H1 (cell line): Measurements from ENCODE around the gene DCXR. TPM values are rescaled to one million over a fixed set of nuclear protein-coding genes. Genes with fewer than 3 reads are reported as not detected.

Experiments used
- CTCF ChIA-PET: fragments of 300-600 bp; sonication (Branson Sonifier 250); formaldehyde crosslinking; loops from one replicate; lab custom pipeline; 2021; ENCODE audit not compliant: partially characterized antibody; lab: Charles Lee
- POLR2A ChIA-PET: fragments of 300-600 bp; sonication (Branson Sonifier 250); formaldehyde crosslinking; loops from one replicate; lab custom pipeline; 2021; ENCODE audit warnings: inconsistent platforms; ENCODE audit not compliant: partially characterized antibody; lab: Charles Lee
- DNase-seq, 2 experiments: peaks; one replicate each; pipeline versions ENCODE4 v3.0.0 to v3.0.0-alpha.2; 2010 to 2022; ENCODE audit warnings: low spot score in 2 of 2, low read depth in 1 of 2, mixed read lengths in 1 of 2
- FAIRE-seq: peaks from 2 replicates; lab custom pipeline; 2011; peaks lifted over from hg19 to GRCh38; lab: Jason Lieb, UNC
- H2AFZ ChIP-seq: 2 replicates; pipeline ENCODE4 v1.8.1; 2012; ENCODE audit warnings: low read length, inconsistent platforms
- H2AK5ac ChIP-seq: 2 replicates; pipeline ENCODE4 v1.6.1; 2013; ENCODE audit warnings: low read depth, low read length
- H2BK120ac ChIP-seq: replicated peaks from 2 replicates; pipeline ENCODE3; 2013; ENCODE audit warnings: low read depth, low read length, inconsistent platforms
- H2BK12ac ChIP-seq: 2 replicates; pipeline ENCODE4 v1.6.1; 2013; ENCODE audit warnings: low read depth, low read length
- H2BK15ac ChIP-seq: 2 replicates; pipeline ENCODE4 v1.6.1; 2013; ENCODE audit warnings: low read length
- H2BK20ac ChIP-seq: 2 replicates; pipeline ENCODE4 v1.6.1; 2013; ENCODE audit warnings: low read length
- H2BK5ac ChIP-seq: 2 replicates; pipeline ENCODE4 v1.6.1; 2013; ENCODE audit warnings: low read depth, low read length
- H3K14ac ChIP-seq: 2 replicates; pipeline ENCODE4 v1.6.1; 2013; ENCODE audit warnings: inconsistent platforms; ENCODE audit not compliant: insufficient read length
- H3K18ac ChIP-seq: 2 replicates; pipeline ENCODE4 v1.6.1; 2013; ENCODE audit warnings: low read length; ENCODE audit errors: extremely low read depth
- H3K23ac ChIP-seq: 2 replicates; pipeline ENCODE4 v1.6.1; 2013; ENCODE audit warnings: inconsistent platforms; ENCODE audit not compliant: insufficient read length
- H3K23me2 ChIP-seq: 2 replicates; pipeline ENCODE4 v1.6.1; 2013; ENCODE audit warnings: low read depth, low read length
- H3K27ac ChIP-seq: 2 replicates; pipeline ENCODE4 v1.6.1; 2011; ENCODE audit warnings: low read depth, low read length, inconsistent platforms
- H3K27me3 ChIP-seq, 4 experiments: replicated peaks in 1 of 4; 1 replicate in 1 of 4; 2 replicates in 3 of 4; pipeline versions ENCODE4 v1.6.1 to v1.8.1; 2011 to 2013; ENCODE audit warnings: low read length in 3 of 4, mild to moderate bottlenecking in 3 of 4, inconsistent platforms in 2 of 4, mixed read lengths in 2 of 4, moderate library complexity in 1 of 4; ENCODE audit not compliant: control insufficient read depth in 3 of 4, insufficient read depth in 3 of 4; ENCODE audit errors: extremely low read depth in 1 of 4
- H3K36me3 ChIP-seq, 4 experiments: 2 replicates each; pipeline versions ENCODE4 v1.6.1 to v1.8.1; 2011 to 2013; ENCODE audit warnings: mild to moderate bottlenecking in 4 of 4, low read length in 3 of 4, moderate library complexity in 2 of 4, control low read depth in 1 of 4, inconsistent platforms in 1 of 4; ENCODE audit not compliant: insufficient read depth in 4 of 4, control insufficient read depth in 2 of 4
- H3K4ac ChIP-seq: replicated peaks from 2 replicates; pipeline ENCODE3; 2013; ENCODE audit warnings: low read length, low read depth, mixed read lengths, inconsistent platforms; ENCODE audit not compliant: insufficient read length
- H3K4me1 ChIP-seq, 4 experiments: replicated peaks in 1 of 4; 1 replicate in 1 of 4; 2 replicates in 3 of 4; pipeline versions ENCODE4 v1.6.1 to v1.8.1; 2011 to 2013; ENCODE audit warnings: low read length in 3 of 4, inconsistent platforms in 2 of 4, mixed read lengths in 1 of 4; ENCODE audit not compliant: insufficient read depth in 4 of 4, control insufficient read depth in 3 of 4
- H3K4me2 ChIP-seq, 2 experiments: 2 replicates each; pipeline versions ENCODE4 v1.6.1 to v1.8.1; 2011 to 2013; ENCODE audit warnings: low read depth in 2 of 2, low read length in 2 of 2, control low read depth in 1 of 2, inconsistent platforms in 1 of 2, mild to moderate bottlenecking in 1 of 2; ENCODE audit not compliant: insufficient read depth in 1 of 2
- H3K4me3 ChIP-seq, 4 experiments: fragments of 200-600, 300-600 bp in 1 of 4; sonication (generic), shearing (Covaris generic), sonication (Bioruptor Twin) in 1 of 4; 2 replicates each; pipeline versions ENCODE4 v1.5.1 to v1.8.1; 2011 to 2016; ENCODE audit warnings: low read length in 4 of 4, low read depth in 3 of 4, control low read depth in 2 of 4, inconsistent platforms in 2 of 4, mild to moderate bottlenecking in 2 of 4, mixed read lengths in 1 of 4, moderate library complexity in 1 of 4; ENCODE audit not compliant: insufficient read depth in 2 of 4; ENCODE audit errors: extremely low read depth in 1 of 4
- H3K56ac ChIP-seq: replicated peaks from 2 replicates; pipeline ENCODE3; 2013; ENCODE audit warnings: low read depth, mild to moderate bottlenecking, mixed read lengths, low read length, inconsistent platforms; ENCODE audit not compliant: insufficient read length
- H3K79me1 ChIP-seq: 2 replicates; pipeline ENCODE4 v1.6.1; 2013; ENCODE audit warnings: low read depth, low read length, control low read depth
- H3K79me2 ChIP-seq, 2 experiments: 2 replicates each; pipeline versions ENCODE4 v1.6.1 to v1.8.1; 2012 to 2013; ENCODE audit warnings: low read length in 2 of 2, mild to moderate bottlenecking in 2 of 2, inconsistent platforms in 1 of 2; ENCODE audit not compliant: insufficient read depth in 2 of 2, control insufficient read depth in 1 of 2
- H3K9ac ChIP-seq, 4 experiments: replicated peaks in 1 of 4; 1 replicate in 1 of 4; 2 replicates in 3 of 4; pipeline versions ENCODE4 v1.6.1 to v1.8.1; 2011 to 2013; ENCODE audit warnings: low read depth in 3 of 4, low read length in 3 of 4, control low read depth in 2 of 4, mild to moderate bottlenecking in 2 of 4, moderate library complexity in 2 of 4, inconsistent platforms in 1 of 4; ENCODE audit errors: extremely low read depth in 1 of 4
- H3K9me3 ChIP-seq, 2 experiments: 2 replicates each; pipeline versions ENCODE4 v1.6.1 to v1.8.1; 2012 to 2013; ENCODE audit warnings: mild to moderate bottlenecking in 2 of 2, moderate library complexity in 2 of 2, control low read depth in 1 of 2, inconsistent platforms in 1 of 2, low read depth in 1 of 2, low read length in 1 of 2, mixed read lengths in 1 of 2; ENCODE audit not compliant: insufficient read depth in 2 of 2
- H4K20me1 ChIP-seq, 2 experiments: replicated peaks in 1 of 2; 2 replicates each; pipeline versions ENCODE3 to v1.8.1; 2011 to 2013; ENCODE audit warnings: inconsistent platforms in 2 of 2, low read length in 2 of 2, mild to moderate bottlenecking in 1 of 2; ENCODE audit not compliant: insufficient read depth in 2 of 2, control insufficient read depth in 1 of 2
- H4K5ac ChIP-seq: 2 replicates; pipeline ENCODE4 v1.6.1; 2013; ENCODE audit warnings: low read length, low read depth, mixed read lengths, inconsistent platforms; ENCODE audit not compliant: insufficient read length
- H4K8ac ChIP-seq: 2 replicates; pipeline ENCODE4 v1.8.0; 2013; ENCODE audit warnings: mild to moderate bottlenecking, moderate library complexity, low read length, inconsistent platforms; ENCODE audit not compliant: insufficient read depth; ENCODE audit errors: extremely low read depth
- H4K91ac ChIP-seq: replicated peaks from 2 replicates; pipeline ENCODE3; 2013; ENCODE audit warnings: low read length, mixed read lengths, inconsistent platforms; ENCODE audit not compliant: insufficient read length
- BCL11A ChIP-seq, 2 experiments: IDR thresholded peaks; one replicate each; pipeline ENCODE4 v1.6.1; 2011; ENCODE audit warnings: low read depth in 2 of 2, low read length in 2 of 2, mild to moderate bottlenecking in 2 of 2
- HDAC6 ChIP-seq: IDR thresholded peaks from one replicate; pipeline ENCODE4 v1.7.1; 2012; ENCODE audit warnings: low read depth, mild to moderate bottlenecking, inconsistent platforms, low read length, moderate library complexity
- JUND ChIP-seq: IDR thresholded peaks from 2 replicates; pipeline ENCODE4 v1.6.1; 2011; ENCODE audit warnings: mild to moderate bottlenecking, improper control_type of control experiment, low read length
- SUZ12 ChIP-seq: fragments of 200-600 bp; sonication (generic); IDR thresholded peaks from 2 replicates; pipeline ENCODE4 v1.6.1; 2012; ENCODE audit warnings: mild to moderate bottlenecking, inconsistent platforms, low read length, moderate library complexity, mixed read lengths
- TBP ChIP-seq: IDR thresholded peaks from 2 replicates; pipeline ENCODE4 v1.6.1; 2011; ENCODE audit warnings: low read depth, low read length, improper control_type of control experiment
- WGBS, 2 experiments: shearing (Covaris generic) in 1 of 2; methylation state at CpG; one replicate each; pipeline versions ENCODE4 v1.1.6 to v1.1.7; 2013 to 2015; ENCODE audit warnings: low lambda C conversion rate in 2 of 2, mixed read lengths in 2 of 2, inconsistent platforms in 1 of 2, low coverage in 1 of 2, missing lambda C conversion rate in 1 of 2; ENCODE audit not compliant: insufficient replicate concordance in 2 of 2, insufficient coverage in 1 of 2, insufficient read length in 1 of 2; ENCODE audit errors: extremely low coverage in 1 of 2, missing lambda C conversion rate in 1 of 2; 5-methylcytosine and 5-hydroxymethylcytosine counted together
- polyA plus RNA-seq, 7 experiments: library from polyadenylated mRNA; depleted of rRNA in 3 of 7; stranded (reverse) in 5 of 7; unstranded in 2 of 7; fragments of >200 nt in 5 of 7; fragments of 200-250 nt in 2 of 7; gene quantifications; 1 replicate in 5 of 7; 2 replicates in 1 of 7; 4 replicates in 1 of 7; pipeline versions ENCODE4 v1.2.1 to v1.2.3, GENCODE V29; 2011 to 2013; ENCODE audit warnings: missing spikeins in 2 of 7, mixed read lengths in 2 of 7
- total RNA-seq: library from RNA; stranded (reverse); fragmentation: NEBNext Ultra II Directional; extraction: Animal tissue kit (Norgen Biotek cat#: 25700); gene quantifications from 2 replicates; pipeline ENCODE4 v1.2.1, GENCODE V29; 2021

DCXR gene
- total and polyA plus RNA-seq, 2 of the 8 experiments (the other 6 are each of a cell fraction or from before 2014, with no cell fraction given) = 96.3 to 212 TPM

- Histone ChIP-seq H3K18ac (no peak overlapping the region), H3K4me2 (no peak overlapping the region), H4K91ac (no peak overlapping the region), H3K27ac (no peak overlapping the region), H3K23me2 (no peaks in the 10 kb centered on the region), H3K14ac (no peak overlapping the region), H2BK20ac (no peak overlapping the region), H2BK12ac (no peak overlapping the region), H4K20me1 (peaks cover 5 to 7% of the 10 kb centered on the region in 2 experiments), H3K36me3 (no peaks in the 10 kb centered on the region; a peak in 2 of 8 replicates), H3K79me2 (no peaks in the 10 kb centered on the region), H3K4me3 (no peak overlapping the region), H3K4ac (no peak overlapping the region), H3K79me1 (no peaks in the 10 kb centered on the region; the same call in 1 of the 2 replicates), H2BK15ac (no peak overlapping the region), H2BK5ac (no peak overlapping the region; the same call in 1 of the 2 replicates), H3K9ac (no peak overlapping the region), H2AK5ac (no peak overlapping the region), H3K4me1 (0 out of 7 replicates have a peak, but pooled peaks cover 0 to 1% (median 0%) of the 10 kb centered on the region in 4 experiments), H3K23ac (no peak overlapping the region), H2AFZ (no peak overlapping the region), H3K9me3 (no peaks in the 10 kb centered on the region), H3K27me3 (no peaks in the 10 kb centered on the region), H4K5ac (no peak overlapping the region), H3K56ac (no peak overlapping the region), H2BK120ac (no peak overlapping the region), H4K8ac (peak overlapping the region; percentile 17)
- WGBS, 2 experiments = 91% methylated on average over 18 of the region's 19 CpGs; no CpG with 5 or more reads in 1 of the 2 experiments
- CTCF ChIA-PET = interaction anchor here (1.2 to 1.4 kb wide), 2 partner anchors 9 to 16 kb away, joined by 5 to 7 read pairs; no protein-coding TSS in a partner anchor
- POLR2A ChIA-PET = interaction anchor here (1.0 kb wide), 1 partner anchor 11 kb away, joined by 3 read pairs; the partner anchor contains the start of gene CENPX
- no peak for FAIRE-seq
- no peak for DNase-seq
- TF ChIP-seq BCL11A (IDR thresholded peaks at IDR 0.05; ENCODE audit: low read depth in 2 of 2, low read length in 2 of 2) = no peak
- TF ChIP-seq JUND = no peak
- no peak for TF ChIP-seq TBP
- TF ChIP-seq HDAC6 = no peak
- TF ChIP-seq SUZ12 = no peak
These were observed 25.8 kb downstream of the DCXR start for GRCh38 chr17:82011617-82012187.
